AG10803 (cell line): ENCODE results near the gene INPP5J.

Experiments
- DNase-seq: peaks from one replicate; pipeline ENCODE4 v3.0.0; 2010; ENCODE audit warnings: low read depth
- H3K4me3 ChIP-seq: 2 replicates; pipeline ENCODE4 v1.5.1; 2011; ENCODE audit warnings: mild to moderate bottlenecking, low read length, control low read depth
- CTCF ChIP-seq: conservative IDR thresholded peaks from 2 replicates; pipeline ENCODE4 v1.5.1; 2011; ENCODE audit warnings: mild to moderate bottlenecking, low read length, control low read depth, inconsistent platforms

The INPP5J gene

GRCh38 chr22:31120230-31120629, 2.5 kb upstream of the INPP5J start:
- TF ChIP-seq CTCF, result no peak
- no peak overlapping the region for H3K4me3 ChIP-seq
- DNase-seq, result no peak

- no peak for DNase-seq
- no peak for TF ChIP-seq CTCF
- no peak overlapping the region for H3K4me3 ChIP-seq
Measured at GRCh38 chr22:31120642-31121041, 2.1 kb upstream of the INPP5J start.

- TF ChIP-seq CTCF, result no peak
- no peak overlapping the region for H3K4me3 ChIP-seq
- no peak for DNase-seq
Measured at GRCh38 chr22:31121403-31121802, 1.4 kb upstream of the INPP5J start.

GRCh38 chr22:31122196-31122531, 602 bp upstream of the INPP5J start:
- TF ChIP-seq CTCF, result no peak

GRCh38 chr22:31123292-31123602, 481 bp downstream of the INPP5J start:
- TF ChIP-seq CTCF, result no peak
- DNase-seq, result no peak
- peak overlapping the region; percentile 40; the same call in 1 of the 2 replicates for H3K4me3 ChIP-seq

More at GRCh38 chr22:31122196-31122531, 602 bp upstream of the INPP5J start:
- H3K4me3 ChIP-seq, result no peak overlapping the region
- DNase-seq, result no peak

GRCh38 chr22:31124290-31124689, 1.5 kb downstream of the INPP5J start:
- no peak for TF ChIP-seq CTCF
- H3K4me3 ChIP-seq, result no peak overlapping the region

GRCh38 chr22:31124811-31125465, 2.2 kb downstream of the INPP5J start:
- no peak overlapping the region for H3K4me3 ChIP-seq
- DNase-seq, result no peak
- no peak for TF ChIP-seq CTCF

More at GRCh38 chr22:31124290-31124689, 1.5 kb downstream of the INPP5J start:
- DNase-seq, result no peak
